ENCODE results near the gene CACNG8.

The CACNG8 gene

DNA sequence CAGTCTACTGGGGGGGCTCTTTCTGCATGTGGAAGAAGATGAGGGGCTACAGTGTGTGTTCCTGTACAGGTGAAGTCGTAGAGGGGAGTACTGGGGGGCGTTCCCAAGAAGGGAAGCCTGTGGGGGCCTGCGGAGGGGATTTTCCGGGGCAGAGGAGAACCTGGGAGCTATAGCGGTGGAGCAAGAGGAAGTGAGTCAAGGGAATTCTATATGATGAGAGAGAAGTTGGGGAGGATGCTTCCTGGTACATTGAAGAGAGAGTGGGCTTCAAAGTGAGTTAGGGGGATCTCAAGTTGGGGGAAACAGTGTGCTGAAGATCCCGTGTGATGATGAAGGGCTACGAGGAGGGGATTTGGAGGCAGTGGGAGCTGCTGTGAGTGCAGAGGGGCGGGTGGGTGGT lies 1.9 kb upstream of the CACNG8 start:
- in situ Hi-C loops (cut with HindIII; ENCODE audit: low sequenced_read_pairs), result no loop called here

DNA sequence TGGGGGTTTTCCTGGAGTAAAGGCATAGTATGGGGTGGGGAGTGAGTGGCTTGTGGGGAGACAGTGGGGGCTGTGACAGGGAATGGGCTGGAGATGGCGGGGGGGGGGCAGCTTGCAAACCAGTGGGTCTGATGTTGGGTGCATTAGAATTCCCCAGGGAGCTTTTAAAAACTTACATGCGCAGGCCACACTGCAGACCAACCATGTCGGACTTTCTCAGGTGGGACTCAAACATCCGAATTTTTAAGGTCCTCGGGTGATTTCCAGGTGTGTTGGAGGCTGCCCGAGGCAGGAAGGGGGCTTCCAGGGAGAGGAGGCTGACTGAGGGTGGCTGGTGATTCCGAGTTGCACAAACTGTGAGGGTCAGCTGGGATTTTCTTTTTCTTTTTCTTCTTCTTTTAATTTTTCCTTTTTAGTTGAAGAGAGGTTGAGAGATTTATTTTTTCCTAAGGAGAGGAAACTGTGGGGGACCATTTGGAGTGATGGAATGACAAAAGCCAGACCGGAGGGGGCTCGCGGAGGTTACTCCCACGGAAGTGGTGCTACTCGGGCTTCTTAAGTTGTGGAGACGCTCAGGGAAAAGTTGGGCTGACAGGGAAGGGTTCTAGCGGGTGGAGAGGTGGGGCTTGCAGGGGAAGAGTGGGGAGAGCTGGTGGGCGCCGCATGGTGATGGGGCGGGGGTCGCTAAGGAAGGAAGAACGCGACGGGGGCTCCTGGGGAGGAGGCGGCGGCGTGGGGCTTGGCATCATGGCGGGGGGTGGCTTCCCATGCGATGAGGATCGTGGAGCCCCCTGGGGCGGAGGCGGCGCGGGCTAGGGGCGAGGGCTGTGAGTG lies 997 bp upstream of the CACNG8 start:
- in situ Hi-C loops (cut with HindIII; ENCODE audit: low sequenced_read_pairs), result no loop called here

DNA sequence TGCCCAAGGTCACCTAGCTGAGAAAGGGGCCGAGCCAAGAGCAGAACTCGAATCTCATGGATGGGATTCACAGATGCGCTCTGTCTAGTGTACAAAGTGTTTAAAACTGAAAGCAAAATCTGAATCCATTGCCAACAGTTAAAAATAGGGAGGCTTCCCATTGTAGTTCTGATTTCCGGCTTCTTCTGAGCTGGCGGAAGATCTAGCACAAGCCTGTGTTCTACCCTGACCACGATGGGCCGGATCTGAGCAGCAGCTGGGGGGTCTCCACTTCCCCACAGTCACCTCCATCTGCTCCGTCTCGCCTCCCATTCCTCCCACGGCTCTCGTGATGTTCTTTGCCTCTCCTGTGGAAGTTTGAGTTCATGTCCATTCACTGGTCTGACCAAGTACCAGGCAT lies 2.4 kb downstream of the CACNG8 start:
- in situ Hi-C loops (cut with HindIII; ENCODE audit: low sequenced_read_pairs), result no loop called here

DNA sequence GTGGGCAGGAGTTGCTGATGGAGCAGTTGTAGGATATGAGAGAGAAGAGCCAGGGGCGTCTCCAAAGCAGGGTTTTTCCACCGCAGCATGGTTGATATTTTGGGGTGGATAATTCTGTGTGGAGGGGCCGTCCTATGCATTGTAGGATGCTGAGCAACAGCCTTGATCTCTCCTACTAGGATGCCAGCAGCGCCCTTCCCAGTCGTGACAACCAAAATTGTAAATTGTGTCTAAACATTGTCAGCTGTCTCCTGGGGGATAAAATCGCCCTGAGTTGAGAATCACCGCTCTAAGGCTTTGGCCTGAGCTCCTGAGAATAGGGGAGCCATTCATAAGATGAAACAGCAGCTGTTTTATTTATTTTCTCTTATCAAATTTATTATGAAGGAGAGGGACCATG lies 4.2 kb downstream of the CACNG8 start:
- in situ Hi-C loops (cut with HindIII; ENCODE audit: low sequenced_read_pairs), result no loop called here

DNA sequence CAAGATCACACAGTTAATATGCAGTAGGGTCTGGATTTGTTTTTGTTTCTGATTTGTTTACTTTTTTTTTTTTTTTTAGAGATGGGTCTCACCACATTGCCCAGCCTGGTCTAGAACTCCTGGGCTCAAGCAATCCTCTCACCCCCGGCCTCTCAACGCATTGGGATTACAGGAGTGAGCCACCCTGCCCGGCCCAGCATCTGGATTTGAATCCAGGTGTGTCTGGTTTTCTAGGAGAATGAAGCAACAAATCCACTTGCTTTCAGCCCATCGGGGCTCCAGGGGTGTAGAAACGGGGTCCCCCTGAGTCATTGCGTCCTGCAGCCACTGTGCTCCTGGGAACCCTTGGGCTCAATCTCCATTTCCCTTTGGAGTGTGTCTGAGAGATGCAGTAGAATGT lies 6.6 kb downstream of the CACNG8 start:
- in situ Hi-C loops (cut with HindIII; ENCODE audit: low sequenced_read_pairs), result no loop called here

DNA sequence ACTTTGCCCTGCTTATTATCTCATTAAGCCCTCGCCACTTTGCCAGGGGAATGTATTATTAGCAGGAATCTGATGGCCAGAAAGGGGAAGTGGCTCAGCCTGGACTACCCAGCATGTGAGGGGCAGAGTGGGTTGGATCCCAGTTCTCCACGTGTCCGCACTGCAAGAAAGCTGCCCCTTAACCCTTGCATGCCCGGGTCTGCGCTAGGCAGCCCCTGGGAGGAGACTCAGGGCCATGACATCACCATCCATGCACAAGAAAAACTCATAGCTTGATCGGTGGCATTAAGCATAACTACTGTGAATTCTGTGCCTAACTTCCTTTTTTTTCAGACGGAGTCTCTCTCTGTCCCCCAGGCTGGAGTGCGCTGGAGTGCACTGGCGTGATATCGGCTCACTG lies 8.9 kb downstream of the CACNG8 start:
- in situ Hi-C loops (cut with HindIII; ENCODE audit: low sequenced_read_pairs), result no loop called here

DNA sequence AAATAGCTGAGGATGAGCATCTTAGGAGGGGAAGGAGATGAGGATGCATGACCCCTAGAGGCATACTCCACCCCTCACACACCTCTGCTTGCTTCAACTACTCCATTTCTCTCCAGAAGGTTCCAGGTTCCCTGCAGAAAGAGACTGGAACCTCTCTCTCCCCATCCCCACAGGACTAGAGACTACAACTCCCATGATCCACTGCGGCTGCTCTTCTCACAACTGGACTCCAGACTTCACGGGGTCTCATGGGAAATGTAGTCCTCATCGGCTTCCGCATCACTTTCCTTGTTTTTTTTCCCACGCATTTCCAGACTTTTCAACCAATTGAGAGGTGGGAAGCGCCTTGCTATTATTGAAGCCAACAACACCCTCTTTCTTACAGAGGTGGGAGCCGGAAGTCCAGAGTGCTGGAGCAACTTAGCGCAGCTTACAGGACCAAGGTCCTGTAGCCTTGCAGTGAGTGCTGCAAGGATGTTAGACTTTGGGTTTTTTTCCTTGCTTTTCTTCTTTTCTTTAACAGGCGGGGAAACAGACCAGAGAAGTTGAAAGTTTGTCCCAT lies 14.8 kb downstream of the CACNG8 start:
- in situ Hi-C loops (cut with HindIII; ENCODE audit: low sequenced_read_pairs), result no loop called here

DNA sequence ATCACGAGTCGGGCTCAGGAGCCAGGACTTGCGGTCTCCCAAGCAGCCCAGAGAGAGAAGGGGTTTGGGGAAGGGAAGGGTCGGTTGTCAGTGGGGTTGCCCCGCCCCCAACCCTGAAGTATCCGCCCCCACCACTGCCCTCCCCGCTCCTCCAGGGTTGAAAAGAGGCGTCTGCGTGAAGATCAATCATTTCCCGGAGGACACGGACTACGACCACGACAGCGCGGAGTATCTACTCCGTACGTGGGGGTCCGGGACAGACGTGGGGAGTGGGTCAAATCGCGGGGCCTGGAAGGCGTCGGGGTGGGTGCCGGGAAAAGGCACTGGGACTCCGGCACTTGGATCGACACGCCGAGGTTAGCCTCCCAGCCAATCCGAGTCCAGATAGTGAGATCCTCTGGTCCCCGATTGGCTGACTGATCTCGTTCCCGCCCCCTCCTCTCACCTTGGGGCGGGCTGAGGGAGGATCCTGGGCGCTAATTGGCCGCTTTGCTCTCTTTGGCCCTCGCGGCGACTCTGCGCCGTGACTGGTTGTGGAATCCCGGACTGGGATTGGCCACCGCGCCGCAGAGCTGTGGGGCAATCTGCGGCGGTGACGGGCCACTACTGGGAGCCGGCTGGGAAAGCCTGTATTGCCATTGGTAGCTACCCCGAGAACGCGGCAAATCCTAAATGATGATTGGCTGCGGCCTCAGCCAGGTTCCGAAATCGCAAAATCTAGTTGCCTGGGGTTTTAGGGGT lies 15.4 kb downstream of the CACNG8 start:
- in situ Hi-C loops (cut with HindIII; ENCODE audit: low sequenced_read_pairs), result no loop called here

DNA sequence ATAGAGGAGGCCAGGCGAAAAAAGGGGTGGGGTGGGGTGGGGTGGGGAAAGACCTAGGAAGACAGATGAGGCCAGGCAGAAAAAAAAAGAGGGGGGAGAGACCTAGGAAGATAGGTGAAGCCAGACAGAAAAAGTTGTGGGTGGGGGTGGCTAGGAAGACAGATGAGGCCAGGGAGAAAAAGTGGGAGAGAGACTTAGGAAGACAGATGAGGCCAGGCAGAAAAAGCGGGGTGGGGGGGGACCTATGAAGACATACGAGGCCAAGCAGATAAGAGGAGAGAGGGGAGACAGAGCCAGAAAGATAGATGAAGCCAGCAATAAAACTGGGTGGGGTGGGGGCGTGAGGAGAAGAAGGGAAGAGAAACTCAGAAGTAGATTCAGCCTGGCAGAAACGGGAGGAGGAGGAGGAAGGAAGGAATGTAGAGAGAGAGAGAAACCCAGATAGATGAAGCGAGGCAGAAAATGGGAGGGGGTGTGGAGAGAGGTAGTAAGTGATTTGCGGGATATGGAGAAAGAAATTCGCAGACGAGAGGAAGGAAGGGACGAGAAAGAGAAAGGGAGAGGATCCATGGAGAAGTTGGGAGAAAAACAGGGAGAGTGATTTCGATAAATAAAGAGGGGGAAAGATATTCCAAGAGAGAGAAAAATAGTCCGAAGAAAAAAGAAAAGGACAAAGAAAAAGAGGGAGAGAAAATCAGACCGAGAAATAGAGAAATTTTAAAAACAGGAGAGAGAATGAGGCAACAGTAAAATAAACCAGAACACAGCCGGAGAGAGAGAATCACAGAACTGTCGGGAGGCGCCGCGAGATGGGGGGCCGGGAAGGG lies 16.5 kb downstream of the CACNG8 start:
- in situ Hi-C loops (cut with HindIII; ENCODE audit: low sequenced_read_pairs), result no loop called here

DNA sequence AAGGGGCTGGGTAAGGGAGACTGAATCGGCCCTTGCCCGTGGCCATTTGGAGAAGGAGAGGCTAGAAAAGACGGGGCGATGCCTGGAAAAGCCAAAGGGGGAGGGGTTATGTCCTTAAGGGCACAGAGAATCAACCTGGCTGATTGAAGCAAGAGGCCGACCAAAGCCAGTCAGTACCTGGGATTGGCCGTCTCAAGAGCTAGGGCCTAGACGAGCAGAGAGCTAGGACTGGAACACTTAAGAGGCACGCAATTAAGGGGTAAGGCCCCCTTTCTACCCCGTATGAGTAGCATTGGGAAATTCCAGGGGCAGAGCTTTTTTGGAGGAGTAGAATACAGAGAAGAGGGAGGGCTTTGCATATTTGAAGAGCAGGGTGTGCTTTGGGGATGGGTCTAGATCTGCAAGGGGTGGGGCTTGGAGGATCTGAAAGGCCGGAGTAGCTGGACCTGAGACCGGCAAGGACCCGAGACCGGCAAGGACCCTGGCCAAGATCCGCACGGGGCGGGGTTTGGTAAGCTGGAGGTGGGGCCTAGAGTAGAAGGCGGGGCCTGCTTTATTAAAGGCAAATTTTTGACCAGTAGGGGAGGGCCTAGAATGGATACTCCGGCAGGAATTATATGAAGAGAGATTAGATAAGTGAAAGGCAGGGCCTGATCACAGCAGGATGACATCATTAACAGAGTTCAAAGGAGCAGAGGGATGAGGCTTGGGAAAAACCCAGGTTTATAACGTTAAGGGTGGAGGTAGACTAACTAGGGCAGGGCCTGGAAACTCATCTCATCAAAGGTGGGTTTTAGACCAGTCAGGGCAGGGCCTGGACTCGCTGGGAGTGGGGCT lies 18.0 kb downstream of the CACNG8 start:
- in situ Hi-C loops (cut with HindIII; ENCODE audit: low sequenced_read_pairs), result no loop called here

DNA sequence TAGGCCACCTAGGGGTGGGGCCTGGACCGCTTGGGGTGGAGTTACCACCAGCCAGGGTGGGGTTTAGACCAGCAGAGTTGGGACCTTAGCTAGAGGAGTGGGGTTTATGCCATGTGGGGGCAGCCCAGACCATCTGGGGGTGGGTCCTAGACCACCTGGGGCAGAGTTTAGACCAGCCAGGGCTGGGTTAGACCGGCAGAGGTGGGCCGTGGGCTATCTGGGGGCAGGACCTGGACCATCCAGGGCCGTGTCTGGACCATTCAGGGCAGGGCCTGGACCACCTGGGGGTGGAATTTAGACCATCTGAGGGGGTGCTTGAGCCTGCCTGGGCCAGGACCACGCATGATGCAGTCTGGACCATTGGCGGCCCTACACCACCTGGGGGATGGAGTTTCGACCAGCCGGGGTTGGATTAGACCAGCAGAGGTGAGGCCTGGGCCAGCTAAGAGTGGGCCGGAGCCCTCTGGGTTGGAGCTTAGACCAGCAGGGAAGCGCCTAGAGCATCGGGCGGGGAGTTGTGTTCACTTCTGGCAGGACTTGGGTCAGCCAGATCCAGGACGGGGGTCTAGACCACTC lies 18.7 kb downstream of the CACNG8 start:
- in situ Hi-C loops (cut with HindIII; ENCODE audit: low sequenced_read_pairs), result no loop called here

DNA sequence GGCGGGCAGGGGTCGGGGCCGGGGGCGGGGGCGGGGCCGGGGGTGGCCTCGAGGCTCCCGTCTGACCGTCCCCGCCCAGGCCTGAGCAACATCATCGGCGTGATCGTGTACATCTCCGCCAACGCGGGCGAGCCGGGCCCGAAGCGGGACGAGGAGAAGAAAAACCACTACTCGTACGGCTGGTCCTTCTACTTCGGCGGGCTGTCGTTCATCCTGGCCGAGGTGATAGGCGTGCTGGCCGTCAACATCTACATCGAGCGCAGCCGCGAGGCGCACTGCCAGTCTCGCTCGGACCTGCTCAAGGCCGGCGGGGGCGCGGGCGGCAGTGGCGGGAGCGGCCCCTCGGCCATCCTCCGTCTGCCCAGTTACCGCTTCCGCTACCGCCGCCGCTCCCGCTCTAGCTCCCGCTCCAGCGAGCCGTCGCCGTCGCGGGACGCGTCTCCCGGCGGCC lies 19.3 kb downstream of the CACNG8 start:
- in situ Hi-C loops (cut with HindIII; ENCODE audit: low sequenced_read_pairs), result no loop called here

DNA sequence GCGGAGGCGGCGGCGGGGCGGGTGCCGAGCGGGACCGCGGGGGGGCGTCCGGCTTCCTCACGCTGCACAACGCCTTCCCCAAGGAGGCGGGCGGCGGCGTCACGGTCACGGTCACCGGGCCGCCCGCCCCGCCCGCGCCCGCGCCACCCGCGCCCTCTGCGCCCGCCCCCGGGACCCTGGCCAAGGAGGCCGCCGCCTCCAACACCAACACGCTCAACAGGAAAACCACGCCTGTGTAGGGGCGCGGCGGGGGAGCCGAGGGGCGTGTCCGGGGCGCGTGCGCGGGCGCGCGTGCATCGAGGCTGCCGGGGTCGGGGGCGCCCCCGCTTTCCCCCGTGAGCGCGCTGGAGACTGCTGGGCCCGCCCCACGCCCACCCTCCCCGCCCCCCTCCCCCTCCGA lies 19.9 kb downstream of the CACNG8 start:
- in situ Hi-C loops (cut with HindIII; ENCODE audit: low sequenced_read_pairs), result no loop called here

DNA sequence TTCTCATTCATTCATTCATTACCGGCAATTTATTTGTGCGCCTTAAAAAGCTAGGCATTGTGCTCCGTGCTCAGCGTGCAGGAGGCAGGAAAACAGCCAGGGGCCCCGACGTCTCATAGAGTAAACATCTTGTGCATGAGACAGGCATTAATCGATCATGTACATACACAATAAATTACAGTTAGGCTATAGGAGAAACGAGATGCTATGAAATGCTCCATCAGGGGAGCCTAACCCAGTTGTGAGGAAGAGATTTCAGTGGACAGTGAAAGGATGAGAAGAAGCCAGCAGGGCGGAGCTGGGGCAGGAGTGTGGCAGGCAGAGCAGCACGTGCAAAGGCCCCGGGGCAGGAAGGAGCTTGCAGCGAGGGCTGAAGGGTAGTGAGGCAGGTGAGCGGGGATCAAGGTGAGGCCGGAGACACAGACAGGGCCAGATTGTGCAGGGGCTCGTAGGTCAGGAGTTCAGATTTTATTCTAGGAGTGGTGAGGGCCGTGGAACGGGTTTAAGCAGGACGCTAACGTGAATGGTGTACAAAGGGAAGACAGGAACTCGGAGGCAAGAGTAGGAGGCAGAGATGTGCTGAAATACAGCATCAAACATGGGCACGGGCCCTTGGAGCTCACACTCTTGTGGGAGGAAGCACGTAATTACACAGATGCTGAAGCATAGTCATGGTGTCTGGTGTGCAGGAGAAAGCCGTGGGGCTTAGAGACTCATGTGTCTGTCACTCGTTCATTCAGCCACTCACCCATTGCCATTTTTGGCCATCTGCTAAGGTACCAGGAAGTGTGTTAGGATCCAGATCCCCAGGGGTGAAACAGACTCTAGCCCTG lies 20.9 kb downstream of the CACNG8 start:
- in situ Hi-C loops (cut with HindIII; ENCODE audit: low sequenced_read_pairs), result no loop called here

DNA sequence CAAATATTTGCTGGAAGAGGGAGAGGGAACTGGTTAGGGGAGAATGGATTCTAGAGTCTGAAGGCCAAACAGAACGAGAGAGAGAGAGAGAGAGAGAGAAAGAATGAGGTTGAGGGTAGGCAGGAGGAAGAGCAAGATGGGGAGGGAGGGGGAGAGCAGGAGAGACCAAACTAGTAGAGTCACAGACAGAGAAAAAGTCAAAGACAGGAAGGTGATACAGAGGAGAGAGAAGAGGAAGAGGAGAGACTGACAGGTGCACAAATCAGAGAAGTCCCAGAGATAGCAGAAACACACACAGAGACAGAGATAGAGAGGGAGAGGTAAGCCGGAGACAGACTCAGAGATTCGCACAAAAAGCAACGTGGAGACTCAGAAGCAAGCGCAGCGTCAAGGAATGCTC lies 23.1 kb downstream of the CACNG8 start:
- in situ Hi-C loops (cut with HindIII; ENCODE audit: low sequenced_read_pairs), result no loop called here

DNA sequence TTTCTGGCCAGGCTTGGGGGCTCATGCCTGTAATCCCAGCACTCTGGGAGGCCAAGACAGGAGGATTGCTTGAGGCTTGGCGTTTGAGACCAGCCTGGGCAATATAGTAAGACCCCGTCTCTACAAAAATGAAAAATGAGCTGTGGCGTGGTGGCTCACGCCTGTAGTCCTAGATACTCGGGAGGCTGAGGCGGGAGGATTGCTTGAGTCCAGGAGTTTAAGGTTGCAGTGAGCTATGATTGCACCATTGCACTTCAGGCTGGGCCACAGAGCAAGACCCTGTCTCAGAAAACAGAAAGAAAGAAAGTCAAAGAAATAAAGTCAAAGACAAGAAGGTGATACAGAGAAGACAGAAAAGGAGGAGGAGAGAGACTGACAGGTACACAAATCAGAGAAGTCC lies 26.2 kb downstream of the CACNG8 start:
- in situ Hi-C loops (cut with HindIII; ENCODE audit: low sequenced_read_pairs), result no loop called here

DNA sequence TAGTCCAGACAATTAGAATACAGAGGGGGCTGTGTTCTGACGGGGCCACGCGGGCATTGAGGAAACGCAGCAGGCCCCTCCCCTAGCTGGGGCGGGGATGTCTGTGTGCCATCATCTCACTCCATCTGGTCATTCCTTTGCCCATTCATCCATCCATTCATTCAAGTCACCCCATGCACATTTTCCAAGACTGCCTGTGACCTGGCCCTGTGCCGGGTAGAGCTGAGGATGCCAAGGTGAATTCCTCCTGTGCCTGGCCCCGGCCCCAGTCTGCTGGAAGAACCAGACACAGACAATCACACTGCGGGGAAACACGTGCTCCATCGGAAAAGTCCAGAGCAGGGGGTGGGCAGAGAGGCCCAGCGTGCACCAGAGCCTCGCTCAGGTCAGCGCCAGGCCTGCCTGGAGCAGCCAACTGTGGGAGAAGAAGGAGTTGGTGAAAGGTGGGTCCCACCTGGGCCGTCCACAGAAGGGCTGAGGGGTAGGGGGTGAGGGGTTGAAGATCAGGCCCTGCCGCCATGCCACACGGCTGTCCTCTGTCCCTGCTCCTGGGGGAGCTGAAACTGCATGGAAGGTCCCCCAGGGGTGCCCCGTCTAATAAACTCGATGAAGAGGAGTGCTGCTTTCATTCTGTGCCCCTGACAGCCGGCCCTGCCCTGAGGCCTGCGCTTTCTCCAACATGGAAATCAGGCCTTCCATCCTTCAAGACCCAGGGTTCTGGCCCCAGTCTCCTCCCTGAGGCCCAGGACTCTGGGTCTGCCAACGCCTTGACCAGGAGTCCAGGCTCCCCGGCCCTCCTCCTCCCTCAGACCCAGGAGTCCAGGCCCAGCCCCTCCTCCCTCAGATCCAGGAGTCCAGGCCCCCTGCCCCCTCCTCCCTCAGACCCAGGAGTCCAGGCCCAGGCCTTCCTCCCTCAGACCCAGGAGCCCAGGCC lies 27.1 kb downstream of the CACNG8 start:
- in situ Hi-C loops (cut with HindIII; ENCODE audit: low sequenced_read_pairs), result no loop called here

All from DLD1 (cell line).